Neural progenitor cell (in vitro differentiated cells): ENCODE measurements around the gene EIPR1. TPM values are rescaled to one million over a fixed set of nuclear protein-coding genes. Genes with fewer than 3 reads are reported as not detected.

Experiments
- DNase-seq: peaks from one replicate; pipeline ENCODE4 v3.0.0-alpha.2; 2016; ENCODE audit warnings: low spot score
- H2AFZ ChIP-seq: fragments of 200-600 bp; sonication (generic); replicated peaks from 2 replicates; pipeline ENCODE4 v1.6.1; 2016; ENCODE audit warnings: antibody characterized with exemption
- H3F3A ChIP-seq: fragments of 200-600 bp; sonication (generic); 2 replicates; pipeline ENCODE4 v1.6.1; 2016; ENCODE audit warnings: antibody characterized with exemption, low read depth
- H3K27ac ChIP-seq: fragments of 200-600 bp; sonication (generic); 2 replicates; pipeline ENCODE4 v1.5.1; 2016; ENCODE audit warnings: mild to moderate bottlenecking
- H3K27me3 ChIP-seq: fragments of 200-600 bp; sonication (generic); 2 replicates; pipeline ENCODE4 v1.6.1; 2016; ENCODE audit warnings: mild to moderate bottlenecking, moderate library complexity
- H3K36me3 ChIP-seq: fragments of 200-600 bp; sonication (generic); 2 replicates; pipeline ENCODE4 v1.5.1; 2016
- H3K4me1 ChIP-seq: fragments of 200-600 bp; sonication (generic); 2 replicates; pipeline ENCODE4 v1.6.1; 2016; ENCODE audit warnings: mixed run types
- H3K4me2 ChIP-seq: fragments of 200-600 bp; sonication (generic); 2 replicates; pipeline ENCODE4 v1.6.1; 2016
- H3K4me3 ChIP-seq: fragments of 200-600 bp; sonication (generic); 2 replicates; pipeline ENCODE4 v1.5.1; 2016
- H3K79me2 ChIP-seq: fragments of 200-600 bp; sonication (generic); 2 replicates; pipeline ENCODE4 v1.6.1; 2016; ENCODE audit warnings: low read depth
- H3K9ac ChIP-seq: fragments of 200-600 bp; sonication (generic); 2 replicates; pipeline ENCODE4 v1.6.1; 2016
- H3K9me3 ChIP-seq: fragments of 200-600 bp; sonication (generic); 2 replicates; pipeline ENCODE4 v1.5.1; 2016; ENCODE audit warnings: low read depth
- H4K20me1 ChIP-seq: fragments of 200-600 bp; sonication (generic); 2 replicates; pipeline ENCODE4 v1.6.1; 2016; ENCODE audit warnings: low read depth
- H3K27ac Mint-ChIP-seq: 3 replicates; pipeline ENCODE4 v1.8.0; 2021; ENCODE audit warnings: mixed read lengths
- H3K27me3 Mint-ChIP-seq: 2 replicates; pipeline ENCODE4 v1.8.0; 2022; ENCODE audit warnings: low read depth, mild to moderate bottlenecking, inconsistent platforms, moderate library complexity, mixed read lengths; ENCODE audit not compliant: insufficient read depth
- H3K36me3 Mint-ChIP-seq: 3 replicates; pipeline ENCODE4 v1.8.0; 2021; ENCODE audit warnings: mixed read lengths
- H3K4me1 Mint-ChIP-seq: 3 replicates; pipeline ENCODE4 v1.8.0; 2021; ENCODE audit warnings: mixed read lengths
- H3K4me3 Mint-ChIP-seq: 3 replicates; pipeline ENCODE4 v1.8.0; 2021; ENCODE audit warnings: mild to moderate bottlenecking, moderate library complexity, mixed read lengths
- H3K9me3 Mint-ChIP-seq: 3 replicates; pipeline ENCODE4 v1.8.0; 2020; ENCODE audit warnings: mixed read lengths
- CTCF ChIP-seq: fragments of 200-600 bp; sonication (generic); IDR thresholded peaks from 2 replicates; pipeline ENCODE4 v1.5.1; 2017; ENCODE audit warnings: antibody characterized with exemption, mild to moderate bottlenecking
- EZH2 ChIP-seq: fragments of 200-600 bp; sonication (generic); IDR thresholded peaks from 2 replicates; pipeline ENCODE4 v1.6.1; 2017; ENCODE audit warnings: antibody characterized with exemption, mild to moderate bottlenecking, moderate library complexity
- EZH2phosphoT487 ChIP-seq: fragments of 200-600 bp; sonication (generic); IDR thresholded peaks from 2 replicates; pipeline ENCODE4 v1.6.1; 2017; ENCODE audit warnings: antibody characterized with exemption
- total RNA-seq: library from RNA; depleted of rRNA; stranded (reverse); fragments of >200 nt; gene quantifications from 2 replicates; pipeline ENCODE4 v1.2.3, GENCODE V29; 2015; ENCODE audit warnings: low replicate concordance

Gene EIPR1
- total RNA-seq, 1 donor from 2014 or later = 57.1 TPM

- H3K9ac ChIP-seq = no peak overlapping the region
- peaks cover 11% of the 10 kb centered on the region for H3K36me3 Mint-ChIP-seq
Measured at GRCh38 chr2:3246406-3246805, 131.2 kb downstream of the EIPR1 start.

GRCh38 chr2:3244486-3244885 lies 133.1 kb downstream of the EIPR1 start:
- Mint-ChIP-seq H3K4me1 (peaks cover 4% of the 10 kb centered on the region), H3K27ac (no peak overlapping the region)
- no peak overlapping the region for H3K4me2 ChIP-seq

More at GRCh38 chr2:3246406-3246805, 131.2 kb downstream of the EIPR1 start:
- Mint-ChIP-seq H3K27ac (no peak overlapping the region), H3K4me3 (no peak overlapping the region), H3K9me3 (peaks cover 9% of the 10 kb centered on the region), H3K27me3 (no peaks in the 10 kb centered on the region), H3K4me1 (peaks cover 4% of the 10 kb centered on the region)
- Histone ChIP-seq H3K27ac (no peak overlapping the region), H3K79me2 (no peaks in the 10 kb centered on the region), H4K20me1 (peaks cover 3% of the 10 kb centered on the region), H3K4me2 (no peak overlapping the region), H3K4me1 (no peaks in the 10 kb centered on the region), H3K27me3 (no peaks in the 10 kb centered on the region), H2AFZ (no peak overlapping the region), H3K9me3 (no peaks in the 10 kb centered on the region), H3K36me3 (no peaks in the 10 kb centered on the region), H3F3A (no peaks in the 10 kb centered on the region), H3K4me3 (no peak overlapping the region)
- DNase-seq = no peak
- TF ChIP-seq CTCF = no peak
- no peak for TF ChIP-seq EZH2phosphoT487
- TF ChIP-seq EZH2 = no peak

GRCh38 chr2:3243804-3244203 lies 133.8 kb downstream of the EIPR1 start:
- Mint-ChIP-seq H3K27me3 (no peaks in the 10 kb centered on the region), H3K27ac (no peak overlapping the region), H3K4me1 (no peaks in the 10 kb centered on the region), H3K36me3 (peaks cover 2% of the 10 kb centered on the region), H3K4me3 (no peak overlapping the region), H3K9me3 (peaks cover 2% of the 10 kb centered on the region)
- Histone ChIP-seq H3F3A (no peaks in the 10 kb centered on the region), H3K79me2 (no peaks in the 10 kb centered on the region), H3K9ac (no peak overlapping the region), H2AFZ (no peak overlapping the region), H4K20me1 (peaks cover 5% of the 10 kb centered on the region), H3K4me1 (no peaks in the 10 kb centered on the region), H3K36me3 (no peaks in the 10 kb centered on the region), H3K9me3 (no peaks in the 10 kb centered on the region), H3K27me3 (no peaks in the 10 kb centered on the region), H3K27ac (no peak overlapping the region), H3K4me3 (no peak overlapping the region), H3K4me2 (no peak overlapping the region)
- TF ChIP-seq CTCF (no peak), EZH2phosphoT487 (no peak), EZH2 (no peak)
- no peak for DNase-seq

More at GRCh38 chr2:3244486-3244885, 133.1 kb downstream of the EIPR1 start:
- H2AFZ ChIP-seq = no peak overlapping the region
- H3K9me3 ChIP-seq = no peaks in the 10 kb centered on the region
- Mint-ChIP-seq H3K4me3 (no peak overlapping the region), H3K27me3 (no peaks in the 10 kb centered on the region), H3K36me3 (peaks cover 8% of the 10 kb centered on the region), H3K9me3 (peaks cover 8% of the 10 kb centered on the region)
- no peak overlapping the region for H3K27ac ChIP-seq
- no peaks in the 10 kb centered on the region for H3K4me1 ChIP-seq
- no peak overlapping the region for H3K9ac ChIP-seq
- H3K36me3 ChIP-seq = no peaks in the 10 kb centered on the region
- no peaks in the 10 kb centered on the region for H3F3A ChIP-seq
- TF ChIP-seq CTCF (no peak), EZH2phosphoT487 (no peak), EZH2 (no peak)
- H4K20me1 ChIP-seq = peaks cover 5% of the 10 kb centered on the region
- no peaks in the 10 kb centered on the region for H3K79me2 ChIP-seq
- no peak for DNase-seq
- no peak overlapping the region for H3K4me3 ChIP-seq
- no peaks in the 10 kb centered on the region for H3K27me3 ChIP-seq
